ENCODE results near the gene FBXO30. TPM values are rescaled to one million over a fixed set of nuclear protein-coding genes. Genes with fewer than 3 reads are reported as not detected.

Gene FBXO30
- 5.8 to 7.5 TPM (median 6.6 TPM) in 5 replicates for total RNA-seq (2022; extraction: Qiagen RNA extraction; ENCODE audit: low read depth)

GRCh38 chr6:145814501-145815308 lies at the start of gene FBXO30:
FBXO30 (minus strand) TSS chr6:145814795; CDS start chr6:145806405, 8,390 bp downstream.

Other genes with a start within 250 kb of the FBXO30 start
- 2.4 to 3.5 TPM (median 2.8 TPM) in 5 replicates for gene EPM2A, start 79.3 kb downstream of the FBXO30 start, total RNA-seq (2022; extraction: Qiagen RNA extraction; ENCODE audit: low read depth)
- 2.9 to 4.3 TPM (median 3.7 TPM) in 5 replicates for gene SHPRH, start 149.6 kb upstream of the FBXO30 start, total RNA-seq (2022; extraction: Qiagen RNA extraction; ENCODE audit: low read depth)
- 0.02 to 0.08 TPM (median 0.03 TPM) in 3 of 5 replicates, not detected in the others for gene GRM1, start 214.3 kb upstream of the FBXO30 start, total RNA-seq (2022; extraction: Qiagen RNA extraction; ENCODE audit: low read depth)

Data from A549 treated with CpdA at 1 μM for 4 hours (cell line).